BLaER1 treated with 17β-estradiol and CSF1 and Interleukin-3, amounts not matched to agents 10 nM and 100 nM (cell line): ENCODE measurements around the gene LEAP2.

Source experiments
- H3K27ac ChIP-seq, 11 experiments: shearing (Covaris generic); formaldehyde crosslinking; 2 replicates each; pipeline ENCODE4 v1.8.1; 2022
- H3K27me3 ChIP-seq, 11 experiments: shearing (Covaris generic); formaldehyde crosslinking; 2 replicates each; pipeline ENCODE4 v1.8.1; 2022
- H3K36me3 ChIP-seq, 11 experiments: shearing (Covaris generic); formaldehyde crosslinking; 2 replicates each; pipeline ENCODE4 v1.8.1; 2022
- H3K4me1 ChIP-seq, 10 experiments: shearing (Covaris generic); formaldehyde crosslinking; 2 replicates each; pipeline ENCODE4 v1.8.1; 2022
- H3K4me2 ChIP-seq, 11 experiments: shearing (Covaris generic); formaldehyde crosslinking; 2 replicates each; pipeline ENCODE4 v1.8.1; 2022
- H3K4me3 ChIP-seq, 10 experiments: shearing (Covaris generic); formaldehyde crosslinking; 2 replicates each; pipeline ENCODE4 v1.8.1; 2022
- H3K9ac ChIP-seq, 11 experiments: shearing (Covaris generic); formaldehyde crosslinking; 2 replicates each; pipeline ENCODE4 v1.8.1; 2022
- H3K9me3 ChIP-seq, 11 experiments: shearing (Covaris generic); formaldehyde crosslinking; replicated peaks in 1 of 11; 2 replicates each; pipeline ENCODE4 v1.8.1; 2022
- H4K20me1 ChIP-seq, 11 experiments: shearing (Covaris generic); formaldehyde crosslinking; 2 replicates each; pipeline ENCODE4 v1.8.1; 2022
- Cebpa-rat ChIP-seq, 11 experiments: shearing (Covaris generic); IDR thresholded peaks; 2 replicates each; pipeline ENCODE4 v1.8.1; 2022

Gene LEAP2

GRCh38 chr5:132883261-132883834, 9.9 kb downstream of the LEAP2 start:
- H3K36me3 ChIP-seq = peaks cover 81 to 92% (median 84%) of the 10 kb centered on the region in 11 experiments
- H3K9me3 ChIP-seq = no peaks in the 10 kb centered on the region
- H3K4me3 ChIP-seq = no peak overlapping the region
- peak overlapping the region in 2 of 11 experiments; percentile 30 to 42; a peak in 2 of 22 replicates for H3K4me2 ChIP-seq
- no peak overlapping the region for H3K9ac ChIP-seq
- no peaks in the 10 kb centered on the region for H3K27me3 ChIP-seq
- no peak overlapping the region for H3K27ac ChIP-seq
- peaks cover 0 to 61% (median 0%) of the 10 kb centered on the region in 11 experiments; a peak in 4 of 22 replicates for H4K20me1 ChIP-seq
- TF ChIP-seq Cebpa-rat (IDR thresholded peaks at IDR 0.05) = no peak
- peaks cover 0 to 39% (median 0%) of the 10 kb centered on the region in 10 experiments; a peak in 6 of 20 replicates for H3K4me1 ChIP-seq

GRCh38 chr5:132884548-132884947, 11.1 kb downstream of the LEAP2 start:
- TF ChIP-seq Cebpa-rat (IDR thresholded peaks at IDR 0.05) = no peak
- H3K9ac ChIP-seq = no peak overlapping the region; a peak in 1 of 22 replicates
- H3K27ac ChIP-seq = no peak overlapping the region
- H3K4me3 ChIP-seq = no peak overlapping the region
- no peak overlapping the region for H3K4me2 ChIP-seq
- no peaks in the 10 kb centered on the region for H3K9me3 ChIP-seq
- H3K27me3 ChIP-seq = no peaks in the 10 kb centered on the region
- peaks cover 82 to 92% (median 84%) of the 10 kb centered on the region in 11 experiments for H3K36me3 ChIP-seq
- H3K4me1 ChIP-seq = peaks cover 0 to 50% (median 0%) of the 10 kb centered on the region in 10 experiments; a peak in 6 of 20 replicates
- peaks cover 0 to 63% (median 0%) of the 10 kb centered on the region in 11 experiments; a peak in 5 of 22 replicates for H4K20me1 ChIP-seq

- TF ChIP-seq Cebpa-rat (IDR thresholded peaks at IDR 0.05) = no peak
- Histone ChIP-seq H4K20me1 (peaks cover 0 to 66% (median 0%) of the 10 kb centered on the region in 11 experiments; a peak in 7 of 22 replicates), H3K27ac (peak overlapping the region in 1 of 11 experiments; percentile 48; a peak in 2 of 22 replicates), H3K9ac (peak overlapping the region in 1 of 11 experiments; percentile 36; a peak in 1 of 22 replicates), H3K36me3 (peaks cover 79 to 92% (median 83%) of the 10 kb centered on the region in 11 experiments), H3K27me3 (no peaks in the 10 kb centered on the region), H3K4me3 (no peak overlapping the region), H3K9me3 (no peaks in the 10 kb centered on the region), H3K4me2 (peak overlapping the region in 2 of 11 experiments; percentile 76 to 79; a peak in 5 of 22 replicates), H3K4me1 (peaks cover 0 to 52% (median 0%) of the 10 kb centered on the region in 10 experiments; a peak in 6 of 20 replicates)
These were observed 12.8 kb downstream of the LEAP2 start for GRCh38 chr5:132886064-132886823.

GRCh38 chr5:132887283-132887682, 13.8 kb downstream of the LEAP2 start:
- Histone ChIP-seq H3K9me3 (no peaks in the 10 kb centered on the region), H3K36me3 (peaks cover 79 to 92% (median 83%) of the 10 kb centered on the region in 11 experiments), H3K4me3 (no peak overlapping the region), H3K4me2 (peak overlapping the region in 3 of 11 experiments; percentile 13 to 79 (median 76); a peak in 5 of 22 replicates), H3K4me1 (peaks cover 0 to 52% (median 0%) of the 10 kb centered on the region in 10 experiments; a peak in 6 of 20 replicates), H3K27me3 (no peaks in the 10 kb centered on the region), H4K20me1 (peaks cover 0 to 71% (median 0%) of the 10 kb centered on the region in 11 experiments; a peak in 7 of 22 replicates), H3K9ac (peak overlapping the region in 2 of 11 experiments; percentile 12 to 36; a peak in 2 of 22 replicates), H3K27ac (peak overlapping the region in 3 of 11 experiments; percentile 32 to 48 (median 46); a peak in 4 of 22 replicates)
- TF ChIP-seq Cebpa-rat (IDR thresholded peaks at IDR 0.05) = no peak

GRCh38 chr5:132889501-132889900, 16.0 kb downstream of the LEAP2 start:
- no peak for TF ChIP-seq Cebpa-rat (IDR thresholded peaks at IDR 0.05)
- H4K20me1 ChIP-seq = peaks cover 0 to 85% (median 4%) of the 10 kb centered on the region in 11 experiments; a peak in 10 of 22 replicates
- peaks cover 0 to 40% (median 0%) of the 10 kb centered on the region in 10 experiments; a peak in 6 of 20 replicates for H3K4me1 ChIP-seq
- no peaks in the 10 kb centered on the region for H3K27me3 ChIP-seq
- no peak overlapping the region for H3K9ac ChIP-seq
- H3K9me3 ChIP-seq = no peaks in the 10 kb centered on the region
- H3K4me2 ChIP-seq = no peak overlapping the region
- H3K4me3 ChIP-seq = no peak overlapping the region
- H3K27ac ChIP-seq = peak overlapping the region in 1 of 11 experiments; percentile 20; a peak in 1 of 22 replicates
- peaks cover 85 to 99% (median 94%) of the 10 kb centered on the region in 11 experiments for H3K36me3 ChIP-seq

GRCh38 chr5:132890817-132891216, 17.3 kb downstream of the LEAP2 start:
- Histone ChIP-seq H3K4me1 (peaks cover 0 to 39% (median 0%) of the 10 kb centered on the region in 10 experiments; a peak in 6 of 20 replicates), H3K9ac (no peak overlapping the region), H3K36me3 (peaks cover 93 to 100% (median 99%) of the 10 kb centered on the region in 11 experiments), H3K4me2 (no peak overlapping the region), H4K20me1 (peaks cover 0 to 98% (median 6%) of the 10 kb centered on the region in 11 experiments; a peak in 10 of 22 replicates), H3K27me3 (no peaks in the 10 kb centered on the region), H3K4me3 (no peak overlapping the region), H3K9me3 (no peaks in the 10 kb centered on the region), H3K27ac (no peak overlapping the region)
- TF ChIP-seq Cebpa-rat (IDR thresholded peaks at IDR 0.05) = no peak

- Histone ChIP-seq H3K36me3 (peaks cover 87 to 100% (median 99%) of the 10 kb centered on the region in 11 experiments), H3K4me1 (no peaks in the 10 kb centered on the region), H4K20me1 (peaks cover 0 to 93% (median 6%) of the 10 kb centered on the region in 11 experiments; a peak in 9 of 22 replicates), H3K4me3 (no peak overlapping the region), H3K27me3 (no peaks in the 10 kb centered on the region), H3K27ac (no peak overlapping the region), H3K4me2 (no peak overlapping the region), H3K9me3 (no peaks in the 10 kb centered on the region), H3K9ac (no peak overlapping the region)
- TF ChIP-seq Cebpa-rat (IDR thresholded peaks at IDR 0.05) = no peak
These were observed 22.3 kb downstream of the LEAP2 start for GRCh38 chr5:132895719-132896305.

- Histone ChIP-seq H3K27me3 (no peaks in the 10 kb centered on the region), H3K9me3 (no peaks in the 10 kb centered on the region), H3K36me3 (peaks cover 87 to 100% (median 98%) of the 10 kb centered on the region in 11 experiments), H3K27ac (no peak overlapping the region), H3K4me1 (no peaks in the 10 kb centered on the region), H4K20me1 (peaks cover 0 to 94% (median 6%) of the 10 kb centered on the region in 11 experiments; a peak in 9 of 22 replicates), H3K9ac (no peak overlapping the region), H3K4me2 (no peak overlapping the region), H3K4me3 (no peak overlapping the region)
- TF ChIP-seq Cebpa-rat (IDR thresholded peaks at IDR 0.05) = no peak
These were observed 23.2 kb downstream of the LEAP2 start for GRCh38 chr5:132896685-132897084.
